ENCODE data around the gene FAM53B. TPM values are rescaled to one million over a fixed set of nuclear protein-coding genes. Genes with fewer than 3 reads are reported as not detected.

Gene FAM53B
- total and polyA plus RNA-seq, 3 experiments from 2014 or later: 28.8 to 41.6 (median 29.2) TPM

GRCh38 chr10:124575107-124576035 is 168.8 kb downstream of the FAM53B start:
- H3K4me3 Mint-ChIP-seq: no peak overlapping the region
- Histone ChIP-seq H3K4me1 (ENCODE audit: insufficient read depth, low read length) (no peaks in the 10 kb centered on the region), H3K4me3 (ENCODE audit: low read length) (no peak overlapping the region), H3K36me3 (ENCODE audit: insufficient read depth, low read length) (no peaks in the 10 kb centered on the region), H3K27me3 (ENCODE audit: insufficient read depth, low read length, poor library complexity, severe bottlenecking) (no peaks in the 10 kb centered on the region), H3K27ac (ENCODE audit: low read depth, low read length) (no peak overlapping the region), H3K9me3 (ENCODE audit: low read length) (no peaks in the 10 kb centered on the region)
- no peak overlapping the region for H3K27ac Mint-ChIP-seq
- H3K9me3 Mint-ChIP-seq: peaks cover 0 to 5% (median 0%) of the 10 kb centered on the region in 5 donors
- POLR2A ChIA-PET: interaction anchor here (0.6 kb wide), 1 partner anchor 1328 kb away, joined by 3 read pairs; no protein-coding TSS in a partner anchor
- H3K27me3 Mint-ChIP-seq: peaks cover 0 to 3% of the 10 kb centered on the region in 2 donors
- peaks cover 0 to 6% (median 0%) of the 10 kb centered on the region in 3 donors for H3K36me3 Mint-ChIP-seq
- CTCF ChIA-PET: interaction anchor here (0.6 to 1.1 kb wide), 2 partner anchors 9 to 144 kb away, joined by 3 read pairs; no protein-coding TSS in a partner anchor
- no peaks in the 10 kb centered on the region for H3K4me1 Mint-ChIP-seq
- DNase-seq: peak in 1 of 5 donors; percentile 31

GRCh38 chr10:124574456-124575070 is 169.6 kb downstream of the FAM53B start:
- ChIA-PET CTCF (no interaction called here), POLR2A (no interaction called here)
- peak in 1 of 5 donors; percentile 26 for DNase-seq
- Mint-ChIP-seq H3K36me3 (no peaks in the 10 kb centered on the region), H3K27me3 (peaks cover 0 to 3% of the 10 kb centered on the region in 2 donors), H3K4me1 (no peaks in the 10 kb centered on the region), H3K27ac (no peak overlapping the region), H3K9me3 (peaks cover 0 to 2% (median 0%) of the 10 kb centered on the region in 5 donors), H3K4me3 (no peak overlapping the region)
- Histone ChIP-seq H3K36me3 (ENCODE audit: insufficient read depth, low read length) (no peaks in the 10 kb centered on the region), H3K9me3 (ENCODE audit: low read length) (no peaks in the 10 kb centered on the region), H3K27me3 (ENCODE audit: insufficient read depth, low read length, poor library complexity, severe bottlenecking) (no peaks in the 10 kb centered on the region), H3K27ac (ENCODE audit: low read depth, low read length) (no peak overlapping the region), H3K4me1 (ENCODE audit: insufficient read depth, low read length) (no peaks in the 10 kb centered on the region), H3K4me3 (ENCODE audit: low read length) (no peak overlapping the region)

GRCh38 chr10:124573726-124574455 is 170.3 kb downstream of the FAM53B start:
- no peak overlapping the region for H3K27ac ChIP-seq (ENCODE audit: low read depth, low read length)
- H3K27me3 ChIP-seq (ENCODE audit: insufficient read depth, low read length, poor library complexity, severe bottlenecking): no peaks in the 10 kb centered on the region
- H3K9me3 ChIP-seq (ENCODE audit: low read length): no peaks in the 10 kb centered on the region
- no peaks in the 10 kb centered on the region for H3K4me1 ChIP-seq (ENCODE audit: insufficient read depth, low read length)
- no peak overlapping the region for H3K27ac Mint-ChIP-seq
- peaks cover 0 to 2% (median 0%) of the 10 kb centered on the region in 5 donors for H3K9me3 Mint-ChIP-seq
- DNase-seq: peak in 1 of 5 donors; percentile 27
- no peaks in the 10 kb centered on the region for H3K36me3 Mint-ChIP-seq
- no peaks in the 10 kb centered on the region for H3K36me3 ChIP-seq (ENCODE audit: insufficient read depth, low read length)
- CTCF ChIA-PET: no interaction called here
- peak overlapping the region in 1 of 7 donors; percentile 36 for H3K4me3 Mint-ChIP-seq
- no peaks in the 10 kb centered on the region for H3K4me1 Mint-ChIP-seq
- POLR2A ChIA-PET: no interaction called here
- no peak overlapping the region for H3K4me3 ChIP-seq (ENCODE audit: low read length)
- H3K27me3 Mint-ChIP-seq: peaks cover 0 to 3% of the 10 kb centered on the region in 2 donors

- H3K4me1 Mint-ChIP-seq: no peaks in the 10 kb centered on the region
- H3K27ac Mint-ChIP-seq: no peak overlapping the region
- no peaks in the 10 kb centered on the region for H3K9me3 ChIP-seq (ENCODE audit: low read length)
- ChIA-PET CTCF (no interaction called here), POLR2A (no interaction called here)
- peaks cover 0 to 2% (median 0%) of the 10 kb centered on the region in 5 donors for H3K9me3 Mint-ChIP-seq
- H3K4me3 Mint-ChIP-seq: no peak overlapping the region
- H3K4me1 ChIP-seq (ENCODE audit: insufficient read depth, low read length): no peaks in the 10 kb centered on the region
- no peaks in the 10 kb centered on the region for H3K27me3 Mint-ChIP-seq
- DNase-seq: no peak
- H3K4me3 ChIP-seq (ENCODE audit: low read length): no peak overlapping the region
- H3K36me3 ChIP-seq (ENCODE audit: insufficient read depth, low read length): no peaks in the 10 kb centered on the region
- H3K27me3 ChIP-seq (ENCODE audit: insufficient read depth, low read length, poor library complexity, severe bottlenecking): no peaks in the 10 kb centered on the region
- H3K27ac ChIP-seq (ENCODE audit: low read depth, low read length): no peak overlapping the region
- H3K36me3 Mint-ChIP-seq: no peaks in the 10 kb centered on the region
Observed at GRCh38 chr10:124572751-124573150, 171.4 kb downstream of the FAM53B start.

GRCh38 chr10:124570646-124571045 is 173.5 kb downstream of the FAM53B start:
- Mint-ChIP-seq H3K4me1 (no peaks in the 10 kb centered on the region), H3K27me3 (no peaks in the 10 kb centered on the region), H3K27ac (no peak overlapping the region), H3K36me3 (peaks cover 0 to 3% (median 0%) of the 10 kb centered on the region in 3 donors), H3K4me3 (no peak overlapping the region), H3K9me3 (peaks cover 0 to under 1% (median 0%) of the 10 kb centered on the region in 5 donors)
- POLR2A ChIA-PET: no interaction called here
- no peaks in the 10 kb centered on the region for H3K27me3 ChIP-seq (ENCODE audit: insufficient read depth, low read length, poor library complexity, severe bottlenecking)
- no peaks in the 10 kb centered on the region for H3K9me3 ChIP-seq (ENCODE audit: low read length)
- no peak overlapping the region for H3K4me3 ChIP-seq (ENCODE audit: low read length)
- no peaks in the 10 kb centered on the region for H3K4me1 ChIP-seq (ENCODE audit: insufficient read depth, low read length)
- no peaks in the 10 kb centered on the region for H3K36me3 ChIP-seq (ENCODE audit: insufficient read depth, low read length)
- CTCF ChIA-PET: no interaction called here
- H3K27ac ChIP-seq (ENCODE audit: low read depth, low read length): no peak overlapping the region
- no peak for DNase-seq

GRCh38 chr10:124569623-124570470 is 174.3 kb downstream of the FAM53B start:
- ChIA-PET POLR2A (no interaction called here), CTCF (interaction anchor here (0.7 kb wide), 1 partner anchor 9 kb away, joined by 3 read pairs; no protein-coding TSS in a partner anchor)
- Mint-ChIP-seq H3K9me3 (no peaks in the 10 kb centered on the region), H3K36me3 (peaks cover 0 to 3% (median 0%) of the 10 kb centered on the region in 3 donors), H3K27me3 (no peaks in the 10 kb centered on the region), H3K27ac (no peak overlapping the region), H3K4me3 (no peak overlapping the region), H3K4me1 (no peaks in the 10 kb centered on the region)
- peak in 1 of 5 donors; percentile 12 for DNase-seq
- Histone ChIP-seq H3K27ac (ENCODE audit: low read depth, low read length) (no peak overlapping the region), H3K27me3 (ENCODE audit: insufficient read depth, low read length, poor library complexity, severe bottlenecking) (no peaks in the 10 kb centered on the region), H3K4me1 (ENCODE audit: insufficient read depth, low read length) (no peaks in the 10 kb centered on the region), H3K4me3 (ENCODE audit: low read length) (no peak overlapping the region), H3K9me3 (ENCODE audit: low read length) (no peaks in the 10 kb centered on the region), H3K36me3 (ENCODE audit: insufficient read depth, low read length) (no peaks in the 10 kb centered on the region)

Measured in CD8-positive, alpha-beta memory T cell (primary cell).